D721Med (cell line): ENCODE measurements around the gene CD6.

Experiments
- DNase-seq: peaks from one replicate; pipeline ENCODE4 v3.0.0; 2011; ENCODE audit warnings: low spot score; ENCODE audit not compliant: insufficient read length
- FAIRE-seq: peaks from 2 replicates; lab custom pipeline; 2011; peaks lifted over from hg19 to GRCh38; lab: Jason Lieb, UNC
- TF ChIP-seq, protein P1 (sequence below): IDR thresholded peaks from 2 replicates; pipeline ENCODE4 v1.5.1; 2012; ENCODE audit warnings: mild to moderate bottlenecking, control low read depth; ENCODE audit not compliant: insufficient read depth; ENCODE audit errors: missing control alignments

Gene CD6

DNA sequence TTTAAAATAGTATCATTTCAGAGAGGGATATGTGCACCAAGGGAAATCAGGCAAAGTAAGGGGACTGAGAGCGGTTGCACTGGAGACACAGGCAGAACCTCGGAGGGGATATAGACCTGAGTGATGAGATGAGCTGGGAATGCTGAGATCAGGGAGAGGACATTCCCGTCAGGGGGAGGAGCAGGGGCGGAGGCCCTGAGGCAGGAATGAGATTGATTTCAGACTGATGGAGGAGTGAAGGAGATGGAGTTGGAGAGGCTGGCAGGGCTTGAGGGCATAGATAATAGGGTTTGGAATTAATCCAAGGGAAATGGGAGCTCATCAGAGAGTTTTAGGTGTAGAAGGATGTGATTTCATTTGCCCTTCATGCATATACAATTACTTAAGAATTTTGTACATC, 13.2 kb downstream of the CD6 start:
- DNase-seq (no peak), FAIRE-seq (no peak)
- TF ChIP-seq, protein P1, sequence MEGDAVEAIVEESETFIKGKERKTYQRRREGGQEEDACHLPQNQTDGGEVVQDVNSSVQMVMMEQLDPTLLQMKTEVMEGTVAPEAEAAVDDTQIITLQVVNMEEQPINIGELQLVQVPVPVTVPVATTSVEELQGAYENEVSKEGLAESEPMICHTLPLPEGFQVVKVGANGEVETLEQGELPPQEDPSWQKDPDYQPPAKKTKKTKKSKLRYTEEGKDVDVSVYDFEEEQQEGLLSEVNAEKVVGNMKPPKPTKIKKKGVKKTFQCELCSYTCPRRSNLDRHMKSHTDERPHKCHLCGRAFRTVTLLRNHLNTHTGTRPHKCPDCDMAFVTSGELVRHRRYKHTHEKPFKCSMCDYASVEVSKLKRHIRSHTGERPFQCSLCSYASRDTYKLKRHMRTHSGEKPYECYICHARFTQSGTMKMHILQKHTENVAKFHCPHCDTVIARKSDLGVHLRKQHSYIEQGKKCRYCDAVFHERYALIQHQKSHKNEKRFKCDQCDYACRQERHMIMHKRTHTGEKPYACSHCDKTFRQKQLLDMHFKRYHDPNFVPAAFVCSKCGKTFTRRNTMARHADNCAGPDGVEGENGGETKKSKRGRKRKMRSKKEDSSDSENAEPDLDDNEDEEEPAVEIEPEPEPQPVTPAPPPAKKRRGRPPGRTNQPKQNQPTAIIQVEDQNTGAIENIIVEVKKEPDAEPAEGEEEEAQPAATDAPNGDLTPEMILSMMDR: no peak

DNA sequence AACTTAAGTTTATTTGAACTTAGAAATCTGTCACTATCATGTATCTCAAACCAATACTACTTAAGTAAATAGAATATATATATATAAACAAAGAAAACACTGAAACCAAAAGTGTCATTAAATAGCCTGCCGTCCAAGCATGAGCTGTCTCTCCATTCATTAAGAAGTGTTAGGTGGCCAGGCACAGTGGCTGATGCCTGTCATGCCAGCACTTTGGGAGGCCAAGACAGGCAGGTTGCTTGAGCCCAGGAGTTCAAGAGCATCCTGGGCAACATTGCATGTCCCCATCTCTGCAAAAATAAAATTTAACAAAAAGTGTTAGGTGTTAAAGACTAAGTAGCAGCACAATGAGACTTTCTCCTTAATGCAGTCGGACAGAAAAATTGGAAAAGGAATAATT, 14.0 kb downstream of the CD6 start:
- TF ChIP-seq, protein P1: no peak
- DNase-seq (no peak), FAIRE-seq (no peak)

DNA sequence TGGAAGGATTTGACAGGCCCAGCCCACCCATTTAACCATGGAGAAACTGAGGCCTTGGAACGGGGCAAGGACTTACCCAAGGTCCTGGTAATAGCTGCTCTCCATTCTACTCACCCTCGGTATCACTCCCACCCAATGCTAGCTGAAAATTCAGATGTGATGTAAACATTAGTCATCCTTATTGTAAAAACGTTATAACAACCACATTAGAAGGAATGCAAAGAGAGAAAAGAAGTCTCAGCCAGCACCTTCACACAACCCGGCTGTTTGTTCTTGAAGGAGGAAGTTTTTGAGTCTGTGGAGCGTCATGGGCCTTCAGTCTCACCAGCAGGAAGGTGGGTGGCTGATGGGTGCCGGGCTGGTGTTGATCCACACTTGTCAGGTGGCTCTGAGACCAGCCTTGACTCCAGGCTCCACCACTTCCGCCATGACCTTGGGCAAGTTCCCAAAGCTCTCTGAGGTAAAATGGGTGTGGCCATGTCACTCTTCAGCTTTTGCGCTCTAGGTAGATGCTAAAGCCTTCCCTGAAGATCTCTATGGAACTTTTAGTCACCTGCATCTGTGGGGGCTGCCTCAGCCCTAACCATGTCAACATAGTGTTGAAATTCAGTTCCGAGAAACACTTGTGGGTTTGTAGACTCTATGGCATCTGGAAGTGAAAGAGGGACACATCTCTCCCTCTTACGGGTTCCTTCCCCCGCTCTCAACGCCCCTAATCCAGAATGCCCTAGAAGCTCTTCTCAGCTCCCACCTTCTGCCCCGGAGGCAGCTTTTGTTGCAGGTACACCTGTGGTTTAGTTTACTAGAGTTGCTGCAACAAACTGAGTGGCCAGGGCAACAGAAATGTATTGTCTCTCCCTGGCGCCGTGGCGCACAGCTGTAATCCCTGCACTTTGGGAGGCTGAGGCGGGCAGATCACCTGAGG, 14.8 kb downstream of the CD6 start:
- FAIRE-seq (no peak), DNase-seq (no peak)
- TF ChIP-seq, protein P1: no peak

DNA sequence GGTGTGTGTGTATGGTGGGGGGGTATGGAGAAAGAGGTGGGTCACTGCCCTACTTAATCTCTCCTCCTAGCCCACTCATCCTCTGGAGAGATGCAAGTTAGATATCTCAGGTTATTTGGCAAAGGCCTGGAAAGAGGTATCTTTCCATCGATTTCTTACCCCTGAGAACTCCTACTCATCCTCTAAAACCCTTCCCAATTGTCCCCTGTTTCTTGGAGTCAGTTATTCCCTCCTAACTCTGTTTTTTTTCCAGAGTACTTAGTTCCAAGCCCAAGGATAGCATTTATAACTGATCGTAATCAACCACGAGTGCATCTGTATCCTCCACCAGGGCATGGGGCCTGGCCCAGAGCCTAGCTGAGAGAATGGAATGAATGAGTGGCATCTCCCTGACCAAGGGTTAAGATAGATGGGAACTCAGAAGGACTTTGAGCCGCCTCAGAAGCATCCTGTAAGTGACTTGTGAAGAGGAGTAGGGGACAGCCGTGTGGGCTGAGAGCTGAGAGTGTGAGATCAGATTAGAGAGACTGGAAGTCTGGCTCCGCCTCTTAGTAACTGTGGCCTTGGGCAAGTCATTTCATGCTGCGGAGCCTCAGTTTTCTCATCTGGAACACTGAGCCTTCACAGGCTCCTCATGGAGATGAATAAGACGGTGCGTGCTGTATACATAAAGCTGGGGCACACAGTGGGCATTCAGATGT, 16.2 kb downstream of the CD6 start:
- FAIRE-seq (no peak), DNase-seq (no peak)
- TF ChIP-seq, protein P1: no peak

DNA sequence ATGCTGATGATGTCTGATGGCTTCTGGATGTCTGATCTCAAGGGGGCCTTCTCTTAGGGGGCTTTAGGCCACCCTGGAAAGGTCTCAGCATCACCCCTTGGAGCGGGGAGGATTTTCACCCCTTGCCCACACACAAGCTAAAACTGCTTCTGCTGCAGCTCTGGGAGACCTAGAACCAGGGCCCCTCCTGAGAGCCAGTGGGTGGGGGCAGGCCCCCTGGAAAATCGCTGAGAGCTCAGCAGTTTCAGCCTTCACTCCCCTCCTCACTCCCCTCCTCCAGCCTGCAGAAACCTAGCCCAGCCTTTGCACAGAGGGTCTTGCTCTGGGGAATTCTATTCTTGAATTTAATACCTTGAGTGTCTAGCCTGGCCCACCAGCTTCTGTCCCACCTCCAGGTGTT, 17.2 kb downstream of the CD6 start:
- DNase-seq (no peak), FAIRE-seq (no peak)
- TF ChIP-seq, protein P1: no peak

DNA sequence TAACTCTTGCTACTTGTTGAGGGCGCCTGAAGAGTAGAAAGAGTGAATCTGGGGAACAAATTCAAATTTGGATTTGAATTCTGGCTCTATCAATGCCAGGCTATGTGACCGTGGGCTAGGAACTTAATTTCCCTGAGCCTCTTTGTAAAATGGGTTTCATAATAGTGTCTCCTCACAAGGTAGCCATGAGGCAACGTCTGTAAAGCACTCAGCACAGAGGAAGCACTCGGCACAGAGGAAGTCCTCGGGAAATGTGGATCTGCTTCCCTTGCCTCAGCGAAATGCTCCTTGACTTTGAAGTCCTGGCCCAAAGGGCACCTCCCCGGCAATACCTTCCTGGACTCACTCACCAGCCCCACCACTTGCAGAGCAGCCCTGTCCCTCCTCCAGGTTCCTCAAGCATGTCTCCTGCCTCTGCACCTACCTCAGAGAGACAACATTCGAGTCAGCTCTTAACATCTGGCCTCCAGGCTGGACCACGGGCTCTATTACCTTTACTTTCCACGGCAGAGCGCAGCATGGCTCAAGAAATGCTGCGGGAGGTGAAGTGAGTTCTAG, 17.7 kb downstream of the CD6 start:
- TF ChIP-seq, protein P1: no peak
- FAIRE-seq (no peak), DNase-seq (no peak)
